Esophagus (tissue), 2 donors: ENCODE measurements around the gene AGFG1. TPM values are rescaled to one million over a fixed set of nuclear protein-coding genes. Genes with fewer than 3 reads are reported as not detected.

Experiments
- H3K27ac ChIP-seq, 2 donors: one replicate each; pipeline ENCODE4 v1.5.1; 2013; ENCODE audit warnings: low read depth in 2 of 2, mild to moderate bottlenecking in 2 of 2, inconsistent platforms in 1 of 2, low read length in 1 of 2, moderate library complexity in 1 of 2
- H3K27me3 ChIP-seq, 2 donors: one replicate each; pipeline ENCODE4 v1.6.1; 2013; ENCODE audit warnings: low read length in 2 of 2, control low read depth in 1 of 2, mild to moderate bottlenecking in 1 of 2; ENCODE audit not compliant: insufficient read depth in 2 of 2, control insufficient read depth in 1 of 2
- H3K36me3 ChIP-seq, 2 donors: one replicate each; pipeline ENCODE4 v1.6.1; 2013; ENCODE audit warnings: low read length in 1 of 2; ENCODE audit not compliant: control insufficient read depth in 2 of 2, insufficient read depth in 2 of 2
- H3K4me1 ChIP-seq, 2 donors: one replicate each; pipeline ENCODE4 v1.6.1; 2013; ENCODE audit warnings: low read length in 1 of 2; ENCODE audit not compliant: control insufficient read depth in 2 of 2, insufficient read depth in 2 of 2
- H3K4me3 ChIP-seq, 2 donors: one replicate each; pipeline ENCODE4 v1.5.1; 2013; ENCODE audit warnings: low read length in 2 of 2, mild to moderate bottlenecking in 2 of 2, low read depth in 1 of 2, moderate library complexity in 1 of 2
- H3K9me3 ChIP-seq, 2 donors: one replicate each; pipeline ENCODE4 v1.6.1; 2013; ENCODE audit warnings: mild to moderate bottlenecking in 2 of 2, low read depth in 1 of 2, low read length in 1 of 2, moderate library complexity in 1 of 2; ENCODE audit not compliant: control insufficient read depth in 2 of 2, insufficient read depth in 1 of 2
- WGBS, 2 donors: extraction: QIAGEN DNeasy Blood & Tissue Kit; methylation state at CpG; one replicate each; pipeline ENCODE4 v1.1.7; 2013; 5-methylcytosine and 5-hydroxymethylcytosine counted together
- polyA plus RNA-seq, 2 donors: library from polyadenylated mRNA; stranded (reverse); fragments of 200-250 nt; gene quantifications; one replicate each; pipeline ENCODE4 v1.2.3, GENCODE V29; 2013
- donor health status: healthy with polysubstance abuse.
- donor health status: Bipolar disorder and iron deficiency.

AGFG1 gene
- 10 to 100 TPM; 20.3 to 31.2 TPM for polyA plus RNA-seq

- Histone ChIP-seq H3K27ac (peak within 1 kb of the TSS; percentile 93 to 96), H3K4me1 (peaks cover 2% of the 10 kb centered on the region in 2 donors), H3K9me3 (no peaks in the 10 kb centered on the region), H3K27me3 (no peaks in the 10 kb centered on the region), H3K36me3 (no peaks in the 10 kb centered on the region), H3K4me3 (peak within 1 kb of the TSS; percentile 93 to 99)
- 0 to 1% methylated on average over 27 to 28 of the region's 28 CpGs for WGBS, 2 donors
Measured at GRCh38 chr2:227471924-227472264, at the start of gene AGFG1. Gene AGFG1, plus strand, starts transcription at chr2:227472156. Its CDS starts 266 bp downstream, at chr2:227472422.

GRCh38 chr2:227423656-227424499 lies 48.1 kb upstream of the AGFG1 start:
- WGBS, 2 donors = 72 to 75% methylated on average over 10 of the region's 10 CpGs
- H3K4me1 ChIP-seq = no peaks in the 10 kb centered on the region
- no peak overlapping the region for H3K27ac ChIP-seq
- no peaks in the 10 kb centered on the region for H3K9me3 ChIP-seq
- H3K36me3 ChIP-seq = no peaks in the 10 kb centered on the region
- no peak overlapping the region for H3K4me3 ChIP-seq
- no peaks in the 10 kb centered on the region for H3K27me3 ChIP-seq

- H3K9me3 ChIP-seq = peaks cover 2% of the 10 kb centered on the region in 2 donors
- 80 to 84% methylated on average over 8 of the region's 8 CpGs for WGBS, 2 donors
- H3K4me1 ChIP-seq = no peaks in the 10 kb centered on the region
- H3K27ac ChIP-seq = no peak overlapping the region
- no peaks in the 10 kb centered on the region for H3K36me3 ChIP-seq
- H3K27me3 ChIP-seq = peaks cover 0 to 2% of the 10 kb centered on the region in 2 donors
- H3K4me3 ChIP-seq = no peak overlapping the region
Measured at GRCh38 chr2:227428731-227429285, 43.1 kb upstream of the AGFG1 start.

GRCh38 chr2:227430639-227431038 lies 41.3 kb upstream of the AGFG1 start:
- H3K27ac ChIP-seq = no peak overlapping the region
- H3K36me3 ChIP-seq = no peaks in the 10 kb centered on the region
- H3K9me3 ChIP-seq = peaks cover 2% of the 10 kb centered on the region in 2 donors
- WGBS, 2 donors = 72 to 77% methylated on average over 3 of the region's 3 CpGs
- H3K27me3 ChIP-seq = peaks cover 0 to 2% of the 10 kb centered on the region in 2 donors
- H3K4me3 ChIP-seq = no peak overlapping the region
- H3K4me1 ChIP-seq = no peaks in the 10 kb centered on the region

- no peaks in the 10 kb centered on the region for H3K36me3 ChIP-seq
- H3K4me1 ChIP-seq = no peaks in the 10 kb centered on the region
- H3K9me3 ChIP-seq = peaks cover 2% of the 10 kb centered on the region in 2 donors
- no peak overlapping the region for H3K4me3 ChIP-seq
- peaks cover 0 to 2% of the 10 kb centered on the region in 2 donors for H3K27me3 ChIP-seq
- no peak overlapping the region for H3K27ac ChIP-seq
- WGBS, 2 donors = 73 to 93% methylated on average over 2 of the region's 2 CpGs
Measured at GRCh38 chr2:227433171-227433570, 38.8 kb upstream of the AGFG1 start.

GRCh38 chr2:227436436-227437174 lies 35.4 kb upstream of the AGFG1 start:
- peaks cover 2% of the 10 kb centered on the region in 2 donors for H3K9me3 ChIP-seq
- H3K36me3 ChIP-seq = no peaks in the 10 kb centered on the region
- H3K27ac ChIP-seq = no peak overlapping the region
- H3K4me1 ChIP-seq = no peaks in the 10 kb centered on the region
- no peak overlapping the region for H3K4me3 ChIP-seq
- H3K27me3 ChIP-seq = no peaks in the 10 kb centered on the region
- WGBS, 2 donors = 84 to 85% methylated on average over 7 of the region's 7 CpGs

- 80 to 82% methylated on average over 5 of the region's 5 CpGs for WGBS, 2 donors
- no peak overlapping the region for H3K27ac ChIP-seq
Measured at GRCh38 chr2:227439214-227439613, 32.7 kb upstream of the AGFG1 start.

GRCh38 chr2:227442639-227443038 lies 29.3 kb upstream of the AGFG1 start:
- WGBS, 2 donors = 88 to 96% methylated on average over 1 of the region's 1 CpG
- Histone ChIP-seq H3K36me3 (no peaks in the 10 kb centered on the region), H3K9me3 (no peaks in the 10 kb centered on the region), H3K4me3 (no peak overlapping the region), H3K27ac (no peak overlapping the region), H3K4me1 (no peaks in the 10 kb centered on the region), H3K27me3 (no peaks in the 10 kb centered on the region)

More at GRCh38 chr2:227439214-227439613, 32.7 kb upstream of the AGFG1 start:
- H3K4me3 ChIP-seq = no peak overlapping the region
- H3K4me1 ChIP-seq = no peaks in the 10 kb centered on the region
- H3K27me3 ChIP-seq = no peaks in the 10 kb centered on the region
- no peaks in the 10 kb centered on the region for H3K36me3 ChIP-seq
- H3K9me3 ChIP-seq = no peaks in the 10 kb centered on the region

- no peaks in the 10 kb centered on the region for H3K4me1 ChIP-seq
- WGBS, 2 donors = 74 to 81% methylated on average over 11 to 12 of the region's 12 CpGs
- H3K4me3 ChIP-seq = no peak overlapping the region
- no peaks in the 10 kb centered on the region for H3K9me3 ChIP-seq
- H3K27me3 ChIP-seq = no peaks in the 10 kb centered on the region
- no peaks in the 10 kb centered on the region for H3K36me3 ChIP-seq
- H3K27ac ChIP-seq = no peak overlapping the region
Measured at GRCh38 chr2:227443889-227444568, 27.9 kb upstream of the AGFG1 start.
